Measurements from ENCODE around the gene LCMT1. TPM values are rescaled to one million over a fixed set of nuclear protein-coding genes. Genes with fewer than 3 reads are reported as not detected.
"Not testable (repeated sequence)": the region's sequence is repeated elsewhere in the genome, so short reads cannot be mapped to it uniquely, and the experiment has no call there.

Gene LCMT1
- polyA plus RNA-seq, 2 of the 4 experiments (the other 2 are of a cell fraction), result 36.4 to 47.6 TPM

- H3K4me3 ChIP-seq; DNase-seq (ENCODE audit: low read depth in 1 of 2, low spot score in 1 of 2); FAIRE-seq; H3K27ac ChIP-seq; POLR2A ChIA-PET; H3K4me2 ChIP-seq; CTCF ChIA-PET; H3K9me3 ChIP-seq; H3K4me1 ChIP-seq; ATAC-seq: not testable (repeated sequence)
- 89% methylated on average over 6 of the region's 6 CpGs for WGBS (ENCODE audit: missing lambda C conversion rate)
Observed at GRCh38 chr16:25181236-25181635, 69.7 kb downstream of the LCMT1 start.

- FAIRE-seq (no peak), ATAC-seq (no peak), DNase-seq (ENCODE audit: low read depth in 1 of 2, low spot score in 1 of 2) (no peak)
- CTCF ChIA-PET, result interaction anchor here (1.2 kb wide), 1 partner anchor 44 kb away, joined by 3 read pairs; no protein-coding TSS in a partner anchor
- 56% methylated on average over 3 of the region's 3 CpGs for WGBS (ENCODE audit: missing lambda C conversion rate)
- TF ChIP-seq JUN (IDR thresholded peaks at IDR 0.05), result no peak
- no peak for TF ChIP-seq HMGXB4 (CRISPR knock-in tag; IDR thresholded peaks at IDR 0.05; ENCODE audit: borderline replicate concordance)
- no peak for TF ChIP-seq HDAC2 (IDR thresholded peaks at IDR 0.05)
- no peak for TF ChIP-seq MAFK (IDR thresholded peaks at IDR 0.05; ENCODE audit: partially characterized antibody)
- TF ChIP-seq RAD21 (conservative IDR thresholded peaks at IDR 0.05 in 1 of 2, IDR thresholded peaks at IDR 0.05 in 1 of 2), result no peak
- no peak for TF ChIP-seq BHLHE40 (IDR thresholded peaks at IDR 0.05; ENCODE audit: low read depth, low read length)
- TF ChIP-seq FOSL2 (IDR thresholded peaks at IDR 0.05), result no peak
- no peak for TF ChIP-seq FOSL2 (CRISPR knock-in tag; IDR thresholded peaks at IDR 0.05)
- no peak for TF ChIP-seq FOXS1 (CRISPR knock-in tag; IDR thresholded peaks at IDR 0.05)
- no peak for TF ChIP-seq ZNF302 (CRISPR knock-in tag; IDR thresholded peaks at IDR 0.05)
- TF ChIP-seq RNF2 (IDR thresholded peaks at IDR 0.05; ENCODE audit: borderline replicate concordance, low read depth), result no peak
- Histone ChIP-seq H3K9me3 (no peaks in the 10 kb centered on the region), H3K4me3 (no peak overlapping the region), H3K4me2 (no peak overlapping the region), H3K27ac (no peak overlapping the region), H3K4me1 (peaks cover 7% of the 10 kb centered on the region; the same call in 1 of the 3 replicates)
- POLR2A ChIA-PET, result no interaction called here
Observed at GRCh38 chr16:25184771-25185170, 73.2 kb downstream of the LCMT1 start.

GRCh38 chr16:25187491-25187795 lies 75.9 kb downstream of the LCMT1 start:
- peaks cover 7% of the 10 kb centered on the region; the same call in 1 of the 3 replicates for H3K4me1 ChIP-seq
- TF ChIP-seq USF2 (IDR thresholded peaks at IDR 0.05), result no peak
- TF ChIP-seq HEYL (CRISPR knock-in tag; IDR thresholded peaks at IDR 0.05), result no peak
- no peak for TF ChIP-seq RNF2 (IDR thresholded peaks at IDR 0.05; ENCODE audit: borderline replicate concordance, low read depth)
- no peak for TF ChIP-seq HES2 (IDR thresholded peaks at IDR 0.05)
- TF ChIP-seq TP53 (CRISPR knock-in tag; IDR thresholded peaks at IDR 0.05), result no peak
- TF ChIP-seq CEBPB (IDR thresholded peaks at IDR 0.05), result no peak
- no peak for TF ChIP-seq RCOR1 (IDR thresholded peaks at IDR 0.05; ENCODE audit: low read depth, low read length)
- TF ChIP-seq SMC3 (IDR thresholded peaks at IDR 0.05), result no peak
- no peak for TF ChIP-seq RAD21 (conservative IDR thresholded peaks at IDR 0.05 in 1 of 2, IDR thresholded peaks at IDR 0.05 in 1 of 2)
- TF ChIP-seq PBX3 (IDR thresholded peaks at IDR 0.05), result no peak
- H3K4me3 ChIP-seq, result no peak overlapping the region
- ChIA-PET CTCF (interaction anchor here (1.0 to 2.7 kb wide), 3 partner anchors 10 to 46 kb away, joined by 3 to 7 read pairs (median 3); no protein-coding TSS in a partner anchor), POLR2A (no interaction called here)
- no peak for FAIRE-seq
- no peak overlapping the region for H3K4me2 ChIP-seq
- no peaks in the 10 kb centered on the region for H3K9me3 ChIP-seq
- no peak for DNase-seq (ENCODE audit: low read depth in 1 of 2, low spot score in 1 of 2)
- no peak for ATAC-seq
- H3K27ac ChIP-seq, result peak overlapping the region in 1 of 2 experiments; percentile 74; a peak in 3 of 6 replicates
- WGBS (ENCODE audit: missing lambda C conversion rate), result 96% methylated on average over 3 of the region's 3 CpGs
